Measurements from ENCODE around the gene NUP210L. TPM values are rescaled to one million over a fixed set of nuclear protein-coding genes. Genes with fewer than 3 reads are reported as not detected.
A peak's percentile ranks its signal among the peaks of the same experiment; 100 is the strongest.

The NUP210L gene
- total and polyA plus RNA-seq, 2 of the 13 experiments (the other 11 are each of a cell fraction or from before 2014, with no cell fraction given): not detected

- no peak; the same call in 1 of the 2 replicates for TF ChIP-seq GABPA (IDR thresholded peaks at IDR 0.05; ENCODE audit: low read depth, low read length)
- TF ChIP-seq GABPA (CRISPR knock-in tag; IDR thresholded peaks at IDR 0.05; ENCODE audit: low read depth): peak; percentile 43; the same call in 1 of the 2 replicates
- TF ChIP-seq ZNF816 (CRISPR knock-in tag; IDR thresholded peaks at IDR 0.05; ENCODE audit: borderline replicate concordance): peak; percentile 66; the same call in 1 of the 2 replicates
- peak; percentile 37; the same call in 1 of the 2 replicates for TF ChIP-seq CBX5 (CRISPR knock-in tag; IDR thresholded peaks at IDR 0.05; ENCODE audit: borderline replicate concordance)
- no peak for TF ChIP-seq CENPT (CRISPR knock-in tag; IDR thresholded peaks at IDR 0.05; ENCODE audit: low read depth)
- TF ChIP-seq ZNF614 (CRISPR knock-in tag; IDR thresholded peaks at IDR 0.05; ENCODE audit: borderline replicate concordance): peak; percentile 56; the same call in 1 of the 2 replicates
- TF ChIP-seq SRSF1 (optimal IDR thresholded peaks at IDR 0.05; ENCODE audit: low read depth, low read length): peak; percentile 24
- TF ChIP-seq PAF1 (CRISPR knock-in tag; IDR thresholded peaks at IDR 0.05): 0 out of 2 replicates have a peak, but pooled peaks have one; percentile 58
- TF ChIP-seq MAFG (CRISPR knock-in tag; IDR thresholded peaks at IDR 0.05): no peak
- TF ChIP-seq ARNT (IDR thresholded peaks at IDR 0.05): no peak
- peak; percentile 86 for TF ChIP-seq CBX1 (IDR thresholded peaks at IDR 0.05; ENCODE audit: low read depth)
- 0 out of 2 replicates have a peak, but pooled peaks have one; percentile 42 for TF ChIP-seq ZKSCAN8 (CRISPR knock-in tag; IDR thresholded peaks at IDR 0.05; ENCODE audit: borderline replicate concordance)
- TF ChIP-seq PRDM15 (CRISPR knock-in tag; IDR thresholded peaks at IDR 0.05): no peak
- peak; percentile 67 for TF ChIP-seq AGO2 (optimal IDR thresholded peaks at IDR 0.05; ENCODE audit: low read depth, low read length)
- TF ChIP-seq SP2 (CRISPR knock-in tag; IDR thresholded peaks at IDR 0.05): peak; percentile 44; the same call in 1 of the 2 replicates
- peak; percentile 76 for TF ChIP-seq ESRRA (CRISPR knock-in tag; IDR thresholded peaks at IDR 0.05; ENCODE audit: low read depth)
- no peak for TF ChIP-seq NONO (IDR thresholded peaks at IDR 0.05)
- peak; percentile 64 for TF ChIP-seq NONO (CRISPR knock-in tag; conservative IDR thresholded peaks at IDR 0.05)
- TF ChIP-seq GFI1 (CRISPR knock-in tag; IDR thresholded peaks at IDR 0.05; ENCODE audit: borderline replicate concordance): peak; percentile 67; the same call in 1 of the 2 replicates
- TF ChIP-seq ZNF777 (CRISPR knock-in tag; IDR thresholded peaks at IDR 0.05): no peak
- peak; percentile 65; the same call in 1 of the 2 replicates for TF ChIP-seq ZBTB2 (CRISPR knock-in tag; IDR thresholded peaks at IDR 0.05; ENCODE audit: low read depth)
- 0 out of 2 replicates have a peak, but pooled peaks have one; percentile 65 for TF ChIP-seq KDM4B (CRISPR knock-in tag; IDR thresholded peaks at IDR 0.05)
- 0 out of 2 replicates have a peak, but pooled peaks have one; percentile 26 for TF ChIP-seq YEATS2 (CRISPR knock-in tag; IDR thresholded peaks at IDR 0.05; ENCODE audit: borderline replicate concordance)
- TF ChIP-seq ZSCAN29 (CRISPR knock-in tag; conservative IDR thresholded peaks at IDR 0.05): no peak; the same call in 1 of the 2 replicates
- TF ChIP-seq HNRNPUL1 (IDR thresholded peaks at IDR 0.05; ENCODE audit: low read depth, low read length): no peak
- no peak for TF ChIP-seq GATA4 (IDR thresholded peaks at IDR 0.05; ENCODE audit: borderline replicate concordance, low read depth)
These were observed 208.1 kb downstream of the NUP210L start, which contains the start of gene DENND4B (continued) for GRCh38 chr1:153946622-153947241.

All from HepG2 (cell line).